Glutamatergic neuron (in vitro differentiated cells): ENCODE data around the gene IBSP. TPM values are rescaled to one million over a fixed set of nuclear protein-coding genes. Genes with fewer than 3 reads are reported as not detected.

Experiments
- DNase-seq: peaks from one replicate; pipeline ENCODE4 v3.0.0; 2022
- H3K27ac Mint-ChIP-seq: one replicate; pipeline ENCODE4 v1.8.0; 2020; ENCODE audit warnings: mild to moderate bottlenecking, mixed read lengths, inconsistent platforms; ENCODE audit not compliant: unreplicated experiment
- H3K27me3 Mint-ChIP-seq: one replicate; pipeline ENCODE4 v1.8.0; 2020; ENCODE audit warnings: mild to moderate bottlenecking, moderate library complexity, mixed read lengths, inconsistent platforms; ENCODE audit not compliant: unreplicated experiment
- H3K36me3 Mint-ChIP-seq: one replicate; pipeline ENCODE4 v1.8.0; 2020; ENCODE audit warnings: mild to moderate bottlenecking, mixed read lengths, inconsistent platforms; ENCODE audit not compliant: unreplicated experiment
- H3K4me1 Mint-ChIP-seq: one replicate; pipeline ENCODE4 v1.8.0; 2020; ENCODE audit warnings: mild to moderate bottlenecking, low read depth, mixed read lengths, inconsistent platforms; ENCODE audit not compliant: unreplicated experiment
- H3K4me3 Mint-ChIP-seq: one replicate; pipeline ENCODE4 v1.8.0; 2020; ENCODE audit warnings: mild to moderate bottlenecking, mixed read lengths, inconsistent platforms; ENCODE audit not compliant: unreplicated experiment
- H3K9me3 Mint-ChIP-seq: one replicate; pipeline ENCODE4 v1.8.0; 2020; ENCODE audit warnings: mild to moderate bottlenecking, moderate library complexity, mixed read lengths, inconsistent platforms; ENCODE audit not compliant: unreplicated experiment
- total RNA-seq: library from RNA; stranded (reverse); fragmentation: NEBNext Ultra II Directional; extraction: Animal tissue kit (Norgen Biotek cat#: 25700); gene quantifications from one replicate; pipeline ENCODE4 v1.2.1, GENCODE V29; 2021; ENCODE audit not compliant: unreplicated experiment
- TF ChIP-seq, protein P1 (sequence below): fragments of 200-600 bp; sonication (generic); IDR thresholded peaks from one replicate; pipeline ENCODE4 v1.5.0; 2021; ENCODE audit not compliant: partially characterized antibody, unreplicated experiment

Gene IBSP
- total RNA-seq, 1 donor from 2014 or later: not detected

DNA sequence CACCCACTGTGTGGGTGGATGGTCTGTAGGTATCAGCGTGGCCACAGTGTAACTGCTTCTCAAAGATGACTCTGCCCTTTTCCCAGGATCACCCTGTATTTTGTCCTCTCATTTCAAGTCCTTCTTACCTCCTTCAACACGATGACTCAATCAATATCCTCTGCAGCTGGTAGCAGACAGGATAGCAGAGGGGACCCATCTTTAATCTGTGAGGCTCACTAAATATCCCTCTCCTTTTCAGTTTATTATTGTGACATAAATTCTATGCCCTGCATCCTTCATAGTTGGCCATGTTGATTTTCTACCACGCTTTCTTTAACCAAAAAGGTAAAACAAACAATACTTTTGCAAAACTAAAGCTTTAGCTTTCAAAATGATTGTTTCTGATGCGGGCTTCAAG is 23.8 kb downstream of the IBSP start:
- DNase-seq: no peak
- H3K4me3 Mint-ChIP-seq: no peak overlapping the region
- H3K9me3 Mint-ChIP-seq: peaks cover 6% of the 10 kb centered on the region
- H3K27ac Mint-ChIP-seq: no peak overlapping the region
- no peaks in the 10 kb centered on the region for H3K4me1 Mint-ChIP-seq
- H3K36me3 Mint-ChIP-seq: no peaks in the 10 kb centered on the region
- no peaks in the 10 kb centered on the region for H3K27me3 Mint-ChIP-seq
- TF ChIP-seq, protein P1, sequence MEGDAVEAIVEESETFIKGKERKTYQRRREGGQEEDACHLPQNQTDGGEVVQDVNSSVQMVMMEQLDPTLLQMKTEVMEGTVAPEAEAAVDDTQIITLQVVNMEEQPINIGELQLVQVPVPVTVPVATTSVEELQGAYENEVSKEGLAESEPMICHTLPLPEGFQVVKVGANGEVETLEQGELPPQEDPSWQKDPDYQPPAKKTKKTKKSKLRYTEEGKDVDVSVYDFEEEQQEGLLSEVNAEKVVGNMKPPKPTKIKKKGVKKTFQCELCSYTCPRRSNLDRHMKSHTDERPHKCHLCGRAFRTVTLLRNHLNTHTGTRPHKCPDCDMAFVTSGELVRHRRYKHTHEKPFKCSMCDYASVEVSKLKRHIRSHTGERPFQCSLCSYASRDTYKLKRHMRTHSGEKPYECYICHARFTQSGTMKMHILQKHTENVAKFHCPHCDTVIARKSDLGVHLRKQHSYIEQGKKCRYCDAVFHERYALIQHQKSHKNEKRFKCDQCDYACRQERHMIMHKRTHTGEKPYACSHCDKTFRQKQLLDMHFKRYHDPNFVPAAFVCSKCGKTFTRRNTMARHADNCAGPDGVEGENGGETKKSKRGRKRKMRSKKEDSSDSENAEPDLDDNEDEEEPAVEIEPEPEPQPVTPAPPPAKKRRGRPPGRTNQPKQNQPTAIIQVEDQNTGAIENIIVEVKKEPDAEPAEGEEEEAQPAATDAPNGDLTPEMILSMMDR: no peak

DNA sequence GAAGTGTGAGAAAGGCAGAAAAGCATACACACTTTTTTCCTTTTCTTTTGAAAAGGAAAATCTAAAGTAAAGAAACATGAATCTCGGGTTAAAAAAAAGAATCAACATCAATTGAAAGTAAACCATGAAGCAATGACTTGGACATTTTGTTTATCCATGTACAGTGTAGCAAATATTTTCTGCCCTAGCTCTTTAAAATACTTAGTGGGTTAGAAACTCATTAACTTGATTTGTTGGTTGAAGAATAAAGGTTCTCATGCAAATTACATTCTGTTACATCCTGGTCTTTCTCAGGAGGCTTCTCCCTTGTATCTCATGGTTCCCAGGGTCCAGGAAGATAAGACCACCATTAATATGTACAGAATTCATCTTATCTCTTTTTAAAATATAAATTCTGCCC is 24.4 kb downstream of the IBSP start:
- no peak overlapping the region for H3K4me3 Mint-ChIP-seq
- no peak for DNase-seq
- no peaks in the 10 kb centered on the region for H3K36me3 Mint-ChIP-seq
- TF ChIP-seq, protein P1: no peak
- H3K4me1 Mint-ChIP-seq: no peaks in the 10 kb centered on the region
- no peak overlapping the region for H3K27ac Mint-ChIP-seq
- no peaks in the 10 kb centered on the region for H3K27me3 Mint-ChIP-seq
- peaks cover 5% of the 10 kb centered on the region for H3K9me3 Mint-ChIP-seq

DNA sequence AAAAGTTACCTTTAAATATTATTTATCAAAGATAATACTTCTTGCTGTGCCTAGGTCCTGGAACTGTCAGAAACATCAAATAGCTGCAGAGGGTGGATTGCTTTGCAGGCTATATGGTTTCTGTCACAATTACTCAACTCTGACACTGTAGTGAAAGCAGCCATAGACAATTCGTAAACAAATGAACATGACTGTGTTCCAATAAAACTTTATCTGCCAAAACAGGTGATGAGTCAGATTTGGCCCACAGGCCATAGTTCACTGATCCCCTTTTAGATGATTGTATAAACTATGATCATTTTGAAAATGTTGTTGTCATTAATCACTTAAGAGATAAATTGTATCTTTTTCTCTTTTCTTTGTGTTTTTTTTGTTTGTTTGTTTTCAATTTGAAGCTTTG is 25.0 kb downstream of the IBSP start:
- H3K9me3 Mint-ChIP-seq: peaks cover 3% of the 10 kb centered on the region
- H3K4me3 Mint-ChIP-seq: no peak overlapping the region
- TF ChIP-seq, protein P1: no peak
- no peaks in the 10 kb centered on the region for H3K36me3 Mint-ChIP-seq
- DNase-seq: no peak
- H3K27ac Mint-ChIP-seq: no peak overlapping the region
- H3K27me3 Mint-ChIP-seq: no peaks in the 10 kb centered on the region
- no peaks in the 10 kb centered on the region for H3K4me1 Mint-ChIP-seq

DNA sequence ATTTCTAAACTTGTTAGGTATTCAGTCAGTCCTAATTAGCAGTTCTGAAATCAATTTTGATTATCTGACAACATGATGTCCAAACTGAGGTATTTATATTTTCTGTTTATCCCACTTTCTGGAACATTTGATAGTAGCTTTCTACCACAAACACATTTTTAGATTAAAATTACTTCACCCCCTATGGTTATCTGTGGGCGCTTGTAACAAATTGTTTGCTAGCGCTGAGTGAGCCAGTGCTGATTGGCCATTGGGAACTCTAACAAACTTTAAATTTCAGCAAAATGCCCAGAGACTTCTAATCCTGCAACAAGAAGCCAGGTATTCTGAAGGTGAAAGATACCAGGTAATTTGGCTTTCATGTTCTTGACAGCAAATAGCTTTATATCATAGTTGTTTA is 33.3 kb downstream of the IBSP start, which contains the start of gene MEPE:
TSS of gene MEPE (plus strand) at position 301 of the 400 bp plus-strand sequence. CDS start 1,746 bp downstream, outside the sequence.
- Mint-ChIP-seq H3K9me3 (no peaks in the 10 kb centered on the region), H3K27ac (no peak within 1 kb of the TSS), H3K4me3 (no peak within 1 kb of the TSS), H3K27me3 (no peaks in the 10 kb centered on the region), H3K36me3 (no peaks in the 10 kb centered on the region), H3K4me1 (no peaks in the 10 kb centered on the region)
- DNase-seq: no peak
- TF ChIP-seq, protein P1: no peak

DNA sequence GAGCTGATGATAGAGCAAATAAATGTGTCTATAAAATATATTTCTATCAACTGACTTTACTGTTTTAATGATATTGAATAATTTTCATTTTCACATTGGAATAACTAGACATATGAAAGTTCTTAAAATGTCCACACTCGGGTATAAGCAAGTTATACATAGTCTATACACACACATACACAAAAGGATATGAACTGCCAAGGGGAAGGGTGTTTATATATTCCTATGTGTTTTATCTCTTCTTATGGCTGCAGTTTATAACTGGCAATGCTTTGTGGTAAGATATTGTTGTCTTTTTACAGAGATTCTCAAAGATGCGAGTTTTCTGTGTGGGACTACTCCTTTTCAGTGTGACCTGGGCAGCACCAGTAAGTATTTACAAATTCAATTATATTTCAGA is 35.0 kb downstream of the IBSP start:
- peaks cover 3% of the 10 kb centered on the region for H3K4me1 Mint-ChIP-seq
- DNase-seq: no peak
- TF ChIP-seq, protein P1: no peak
- H3K9me3 Mint-ChIP-seq: peaks cover 2% of the 10 kb centered on the region
- H3K27ac Mint-ChIP-seq: no peak overlapping the region
- no peak overlapping the region for H3K4me3 Mint-ChIP-seq
- no peaks in the 10 kb centered on the region for H3K27me3 Mint-ChIP-seq
- H3K36me3 Mint-ChIP-seq: no peaks in the 10 kb centered on the region
